ENCODE results near the gene MYH9. TPM values are rescaled to one million over a fixed set of nuclear protein-coding genes. Genes with fewer than 3 reads are reported as not detected.

Gene MYH9
- total RNA-seq, 4 donors from 2014 or later = 361 to 406 (median 386) TPM

DNA sequence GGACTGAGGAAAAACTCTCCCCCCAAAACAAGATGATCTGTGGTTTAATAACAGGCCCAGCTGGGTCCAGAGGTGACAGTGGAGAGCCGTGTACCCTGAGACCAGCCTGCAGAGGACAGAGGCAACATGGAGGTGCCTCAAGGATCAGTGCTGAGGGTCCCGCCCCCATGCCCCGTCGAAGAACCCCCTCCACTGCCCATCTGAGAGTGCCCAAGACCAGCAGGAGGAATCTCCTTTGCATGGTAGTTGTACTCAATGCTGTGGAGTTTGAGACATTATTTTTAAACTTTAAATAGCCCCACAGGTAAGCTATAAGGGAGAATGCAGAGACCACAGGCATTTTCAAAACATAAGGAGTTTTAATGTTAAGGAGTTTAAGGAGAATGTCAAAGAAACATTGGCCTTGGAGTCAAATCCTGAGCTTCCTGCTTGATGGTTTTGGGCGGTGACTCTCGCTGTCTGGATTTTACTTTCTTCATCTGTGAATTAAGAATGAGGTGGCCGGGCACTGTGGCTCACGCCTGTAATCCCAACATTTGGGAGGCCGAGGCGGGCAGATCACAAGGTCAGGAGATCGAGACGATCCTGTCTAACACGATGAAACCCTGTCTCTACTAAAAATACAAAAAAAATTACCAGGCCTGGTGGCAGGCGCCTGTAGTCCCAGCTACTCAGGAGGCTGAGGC lies 128.0 kb downstream of the MYH9 start:
- H3K36me3 ChIP-seq = peaks cover 0 to 16% (median 0%) of the 10 kb centered on the region in 3 donors
- H3K27ac ChIP-seq = peak overlapping the region in 3 of 4 donors; percentile 53 to 74 (median 60)
- no peak for DNase-seq (ENCODE audit: low spot score in 2 of 2)
- H3K4me3 ChIP-seq = no peak overlapping the region
- TF ChIP-seq CTCF (IDR thresholded peaks at IDR 0.05) (no peak), POLR2A (IDR thresholded peaks at IDR 0.05) (no peak), EP300 (IDR thresholded peaks at IDR 0.05) (no peak)
- H3K27me3 ChIP-seq = no peaks in the 10 kb centered on the region
- H3K9me3 ChIP-seq = no peaks in the 10 kb centered on the region
- WGBS, 2 donors = 52 to 69% methylated on average over 13 to 14 of the region's 14 CpGs
- peaks cover 0 to 51% (median 15%) of the 10 kb centered on the region in 4 donors for H3K4me1 ChIP-seq

- no peak for DNase-seq (ENCODE audit: low spot score in 2 of 2)
- 21 to 28% methylated on average over 16 of the region's 16 CpGs for WGBS, 2 donors
- no peak for TF ChIP-seq POLR2A (IDR thresholded peaks at IDR 0.05)
- TF ChIP-seq EP300 (IDR thresholded peaks at IDR 0.05) = no peak
- no peak for TF ChIP-seq CTCF (IDR thresholded peaks at IDR 0.05)
- peak overlapping the region in 3 of 4 donors; percentile 53 to 74 (median 60) for H3K27ac ChIP-seq
- peaks cover 0 to 57% (median 23%) of the 10 kb centered on the region in 4 donors for H3K4me1 ChIP-seq
- no peak overlapping the region for H3K4me3 ChIP-seq
- no peaks in the 10 kb centered on the region for H3K9me3 ChIP-seq
- peaks cover 0 to 12% (median 0%) of the 10 kb centered on the region in 3 donors for H3K36me3 ChIP-seq
- no peaks in the 10 kb centered on the region for H3K27me3 ChIP-seq
These were observed 128.8 kb downstream of the MYH9 start for GRCh38 chr22:36258701-36259614.

- 91% methylated on average over 13 of the region's 13 CpGs for WGBS, 2 donors
- H3K9me3 ChIP-seq = no peaks in the 10 kb centered on the region
- H3K27me3 ChIP-seq = no peaks in the 10 kb centered on the region
- no peak overlapping the region for H3K4me3 ChIP-seq
- peaks cover 0 to 61% (median 30%) of the 10 kb centered on the region in 4 donors for H3K4me1 ChIP-seq
- TF ChIP-seq EP300 (IDR thresholded peaks at IDR 0.05) (no peak), POLR2A (IDR thresholded peaks at IDR 0.05) (no peak), CTCF (IDR thresholded peaks at IDR 0.05) (no peak)
- peak overlapping the region in 2 of 4 donors; percentile 36 to 74 for H3K27ac ChIP-seq
- peaks cover 0 to 8% (median 0%) of the 10 kb centered on the region in 3 donors for H3K36me3 ChIP-seq
- DNase-seq (ENCODE audit: low spot score in 2 of 2) = no peak
These were observed 129.7 kb downstream of the MYH9 start for GRCh38 chr22:36257948-36258670.

- no peak for DNase-seq (ENCODE audit: low spot score in 2 of 2)
- 83% methylated on average over 5 to 8 of the region's 8 CpGs for WGBS, 2 donors
- TF ChIP-seq CTCF (IDR thresholded peaks at IDR 0.05) = no peak
- no peak for TF ChIP-seq EP300 (IDR thresholded peaks at IDR 0.05)
- TF ChIP-seq POLR2A (IDR thresholded peaks at IDR 0.05) = no peak
These were observed 130.5 kb downstream of the MYH9 start for GRCh38 chr22:36257308-36257707.

More at GRCh38 chr22:36257308-36257707, 130.5 kb downstream of the MYH9 start:
- Histone ChIP-seq H3K36me3 (peaks cover 0 to 7% (median 0%) of the 10 kb centered on the region in 3 donors), H3K27me3 (no peaks in the 10 kb centered on the region), H3K4me1 (peaks cover 0 to 69% (median 33%) of the 10 kb centered on the region in 4 donors), H3K27ac (no peak overlapping the region), H3K9me3 (no peaks in the 10 kb centered on the region), H3K4me3 (no peak overlapping the region)
